GM12892 (cell line): ENCODE data around the gene CEBPG.

Experiments
- DNase-seq: peaks from one replicate; pipeline ENCODE4 v3.0.0; 2011; ENCODE audit not compliant: insufficient read length
- FAIRE-seq: peaks from 2 replicates; lab custom pipeline; 2011; peaks lifted over from hg19 to GRCh38; lab: Jason Lieb, UNC
- POLR2A ChIP-seq: IDR thresholded peaks from 2 replicates; pipeline ENCODE4 v1.6.1; 2011; ENCODE audit warnings: low read depth, low read length, control low read depth
- POLR2AphosphoS5 ChIP-seq: IDR thresholded peaks from 2 replicates; pipeline ENCODE4 v1.6.1; 2011; ENCODE audit warnings: low read depth, low read length, control low read depth
- TAF1 ChIP-seq: IDR thresholded peaks from 2 replicates; pipeline ENCODE4 v1.6.1; 2011; ENCODE audit warnings: low read depth, mild to moderate bottlenecking, control low read depth, low read length, borderline replicate concordance

CEBPG gene

GRCh38 chr19:33399745-33400681 lies 26.5 kb downstream of the CEBPG start:
- FAIRE-seq (no peak), DNase-seq (no peak)
- TF ChIP-seq TAF1, result no peak

- DNase-seq (no peak), FAIRE-seq (no peak)
- no peak for TF ChIP-seq POLR2A
- TF ChIP-seq TAF1, result no peak
- no peak for TF ChIP-seq POLR2AphosphoS5
Measured at GRCh38 chr19:33400856-33401682, 27.6 kb downstream of the CEBPG start.

GRCh38 chr19:33401683-33402420 lies 28.3 kb downstream of the CEBPG start:
- DNase-seq, result no peak
- TF ChIP-seq TAF1 (no peak), POLR2AphosphoS5 (no peak), POLR2A (no peak)
- FAIRE-seq, result no peak

- TF ChIP-seq POLR2AphosphoS5 (no peak), POLR2A (no peak), TAF1 (no peak)
- no peak for FAIRE-seq
- DNase-seq, result no peak
Measured at GRCh38 chr19:33402421-33403220, 29.1 kb downstream of the CEBPG start.

- TF ChIP-seq POLR2A (no peak), POLR2AphosphoS5 (no peak), TAF1 (no peak)
- no peak for FAIRE-seq
- DNase-seq, result no peak
Measured at GRCh38 chr19:33403221-33403972, 29.9 kb downstream of the CEBPG start.

GRCh38 chr19:33403973-33404304 lies 30.4 kb downstream of the CEBPG start:
- no peak for FAIRE-seq
- DNase-seq, result no peak
- TF ChIP-seq TAF1, result no peak
- no peak for TF ChIP-seq POLR2AphosphoS5
- TF ChIP-seq POLR2A, result no peak

- no peak for DNase-seq
- TF ChIP-seq POLR2A (no peak), POLR2AphosphoS5 (no peak), TAF1 (no peak)
- no peak for FAIRE-seq
Measured at GRCh38 chr19:33404506-33405253, 31.2 kb downstream of the CEBPG start.

GRCh38 chr19:33405254-33405552 lies 31.7 kb downstream of the CEBPG start:
- FAIRE-seq, result no peak
- no peak for DNase-seq
- no peak for TF ChIP-seq POLR2AphosphoS5
- no peak for TF ChIP-seq TAF1
- TF ChIP-seq POLR2A, result no peak

GRCh38 chr19:33405553-33406461 lies 32.3 kb downstream of the CEBPG start:
- TF ChIP-seq POLR2AphosphoS5 (no peak), TAF1 (no peak), POLR2A (no peak)
- DNase-seq, result no peak
- no peak for FAIRE-seq
